D721Med (cell line): ENCODE measurements around the gene EVX2.

Experiments
- DNase-seq: peaks from one replicate; pipeline ENCODE4 v3.0.0; 2011; ENCODE audit warnings: low spot score; ENCODE audit not compliant: insufficient read length
- FAIRE-seq: peaks from 2 replicates; lab custom pipeline; 2011; peaks lifted over from hg19 to GRCh38; lab: Jason Lieb, UNC
- CTCF ChIP-seq: IDR thresholded peaks from 2 replicates; pipeline ENCODE4 v1.5.1; 2012; ENCODE audit warnings: mild to moderate bottlenecking, control low read depth; ENCODE audit not compliant: insufficient read depth; ENCODE audit errors: missing control alignments

EVX2 gene

GRCh38 chr2:176071330-176072291 lies 12.2 kb downstream of the EVX2 start:
- no peak for TF ChIP-seq CTCF
- FAIRE-seq = no peak
- no peak for DNase-seq

GRCh38 chr2:176068419-176068832 lies 15.3 kb downstream of the EVX2 start:
- FAIRE-seq (no peak), DNase-seq (no peak)
- no peak for TF ChIP-seq CTCF

- DNase-seq (no peak), FAIRE-seq (no peak)
These were observed 16.0 kb downstream of the EVX2 start for GRCh38 chr2:176067589-176068418.

GRCh38 chr2:176066645-176067588 lies 16.8 kb downstream of the EVX2 start:
- DNase-seq = no peak
- no peak for FAIRE-seq
- TF ChIP-seq CTCF = no peak

More at GRCh38 chr2:176067589-176068418, 16.0 kb downstream of the EVX2 start:
- no peak for TF ChIP-seq CTCF

GRCh38 chr2:176063958-176064357 lies 19.8 kb downstream of the EVX2 start:
- no peak for DNase-seq
- no peak for FAIRE-seq
- TF ChIP-seq CTCF = no peak

GRCh38 chr2:176056406-176056805 lies 27.4 kb downstream of the EVX2 start:
- DNase-seq (no peak), FAIRE-seq (no peak)
- TF ChIP-seq CTCF = no peak
